GM12873 (cell line): ENCODE measurements around the gene SYTL5.

Experiments
- CTCF ChIP-seq: IDR thresholded peaks from 2 replicates; pipeline ENCODE4 v1.5.1; 2012; ENCODE audit warnings: low read depth, mild to moderate bottlenecking, moderate library complexity, low read length, control low read depth; ENCODE audit not compliant: insufficient read depth; ENCODE audit errors: missing control alignments

The SYTL5 gene

DNA sequence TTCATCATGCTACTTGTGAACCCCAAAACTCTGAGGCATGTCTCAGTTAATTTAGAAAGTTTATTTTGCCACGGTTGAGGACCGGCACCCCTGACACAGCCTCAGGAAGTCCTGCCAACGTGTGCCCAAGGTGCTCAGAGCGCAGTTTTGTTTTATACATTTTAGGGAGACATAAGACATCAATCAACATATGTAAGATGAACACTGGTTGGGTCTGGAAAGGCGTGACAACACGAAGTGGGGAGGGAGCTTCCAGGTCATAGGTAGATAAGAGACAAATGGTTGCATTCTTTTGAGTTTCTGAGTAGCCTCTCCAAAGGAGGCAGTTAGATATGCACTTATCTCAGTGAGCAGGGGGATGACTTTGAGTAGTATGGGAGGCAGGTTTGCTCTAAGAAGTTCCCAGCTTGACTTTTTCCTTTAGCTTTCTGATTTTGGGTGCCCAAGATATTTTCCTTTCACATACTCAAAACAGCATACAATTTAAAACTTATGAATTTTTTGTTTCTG, 98.9 kb downstream of the SYTL5 start:
- no peak for TF ChIP-seq CTCF

DNA sequence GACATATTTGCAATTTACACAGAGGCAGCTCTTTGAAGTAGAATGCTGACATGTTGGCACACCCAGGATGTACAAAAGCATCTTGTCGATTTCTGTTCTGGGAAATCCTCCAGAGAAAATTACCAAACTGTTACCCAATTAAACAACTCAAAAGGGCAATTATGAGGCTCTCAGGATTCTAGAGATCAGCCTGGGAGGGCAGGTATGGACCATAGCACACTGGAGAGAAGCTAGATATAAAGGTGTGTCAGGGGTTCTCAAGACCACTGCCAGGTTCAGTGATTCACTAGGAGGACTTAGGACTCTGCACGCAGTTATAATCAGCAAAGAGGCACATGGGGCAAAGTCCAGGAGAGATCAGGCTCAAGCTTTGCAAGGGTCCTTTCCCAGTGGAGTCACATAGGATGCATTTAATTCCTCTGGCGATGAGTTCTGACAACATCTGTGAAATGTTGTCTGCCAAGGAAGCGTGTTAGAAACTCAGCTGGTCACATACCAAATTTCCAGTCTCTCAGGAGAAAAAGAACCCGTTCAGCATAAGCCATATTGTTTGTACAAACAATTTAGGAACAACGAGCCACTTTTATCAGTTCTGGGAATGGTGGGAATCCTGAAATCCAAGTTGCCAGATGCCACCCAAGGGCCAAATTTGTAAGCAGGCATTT, 100.8 kb downstream of the SYTL5 start:
- TF ChIP-seq CTCF: no peak

DNA sequence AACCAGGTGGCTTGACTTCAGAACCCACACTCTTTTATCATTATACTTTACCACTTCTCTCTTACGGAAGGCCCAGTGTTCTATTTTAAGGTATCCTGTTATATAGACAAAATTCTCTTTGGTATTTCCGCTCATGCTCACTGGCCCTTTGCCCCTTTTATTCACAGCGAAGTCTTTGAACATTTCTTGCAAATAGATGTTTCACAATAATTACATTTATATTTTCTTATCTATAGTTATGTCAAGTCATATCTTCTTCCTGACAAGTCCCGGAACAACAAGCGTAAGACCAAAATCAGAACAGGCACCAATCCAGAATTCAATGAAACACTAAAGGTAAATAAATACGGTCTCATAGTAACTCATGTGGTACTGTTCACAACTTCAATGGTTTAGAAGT, 102.0 kb downstream of the SYTL5 start:
- no peak for TF ChIP-seq CTCF

DNA sequence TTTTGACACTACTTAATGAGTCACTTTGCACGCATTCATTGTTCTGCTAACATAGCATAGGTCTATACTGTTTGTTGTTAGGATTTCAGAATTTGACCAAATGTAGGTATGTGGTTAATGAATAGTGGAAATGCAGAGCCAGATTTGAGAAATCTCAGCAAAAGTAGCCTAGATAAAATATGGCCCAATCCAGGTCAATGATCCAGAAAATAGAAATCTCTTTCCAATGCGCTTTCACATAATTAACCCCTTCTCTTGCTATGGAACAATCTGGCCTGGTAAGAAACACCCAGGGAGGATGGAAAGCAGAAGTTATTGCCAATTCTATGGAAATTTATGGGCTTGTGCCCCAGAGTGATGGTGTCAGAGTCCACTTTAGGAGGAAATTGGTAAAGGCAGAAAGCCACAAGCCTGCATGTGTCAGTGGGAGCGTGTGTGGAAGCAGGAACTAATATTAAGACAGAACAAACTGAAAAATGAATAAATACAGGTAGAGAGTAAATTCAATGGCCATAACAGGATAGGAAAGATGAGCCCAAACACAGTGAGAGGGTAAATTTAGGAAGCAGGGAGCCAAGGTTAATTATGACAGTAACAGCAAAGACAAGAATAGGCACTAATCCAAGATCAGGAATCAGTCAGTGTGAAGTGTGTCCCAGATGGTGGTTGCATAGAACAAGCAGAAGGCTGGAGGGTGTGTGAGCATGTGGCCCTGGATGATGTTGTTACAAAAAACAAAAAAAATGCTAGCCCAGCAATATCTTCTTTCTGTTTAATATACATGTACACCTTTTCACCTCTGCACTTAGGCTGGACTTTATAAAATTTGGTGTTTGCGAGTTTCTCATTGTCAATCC, 102.9 kb downstream of the SYTL5 start:
- TF ChIP-seq CTCF: no peak

- TF ChIP-seq CTCF: no peak
Measured at GRCh38 chrX:38110231-38110630, 103.9 kb downstream of the SYTL5 start.

DNA sequence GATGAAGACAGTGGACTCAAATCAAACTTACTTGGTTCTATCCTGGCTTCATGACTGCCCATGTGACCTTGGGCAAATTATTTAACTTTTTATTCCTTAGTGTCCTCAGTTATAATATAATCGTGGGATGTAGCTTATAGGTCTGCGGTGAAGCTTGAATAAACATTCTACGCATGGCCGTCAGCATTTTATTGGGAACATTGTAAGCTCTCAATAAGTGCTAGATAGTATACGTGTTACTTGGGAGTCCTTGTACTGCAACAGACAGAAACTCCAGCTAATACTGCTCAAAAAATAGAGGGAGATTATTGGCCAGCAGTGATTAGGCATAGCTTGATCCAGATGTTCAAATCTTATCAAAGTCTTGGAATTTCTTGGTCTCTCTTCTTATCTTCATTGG, 104.8 kb downstream of the SYTL5 start:
- no peak for TF ChIP-seq CTCF

DNA sequence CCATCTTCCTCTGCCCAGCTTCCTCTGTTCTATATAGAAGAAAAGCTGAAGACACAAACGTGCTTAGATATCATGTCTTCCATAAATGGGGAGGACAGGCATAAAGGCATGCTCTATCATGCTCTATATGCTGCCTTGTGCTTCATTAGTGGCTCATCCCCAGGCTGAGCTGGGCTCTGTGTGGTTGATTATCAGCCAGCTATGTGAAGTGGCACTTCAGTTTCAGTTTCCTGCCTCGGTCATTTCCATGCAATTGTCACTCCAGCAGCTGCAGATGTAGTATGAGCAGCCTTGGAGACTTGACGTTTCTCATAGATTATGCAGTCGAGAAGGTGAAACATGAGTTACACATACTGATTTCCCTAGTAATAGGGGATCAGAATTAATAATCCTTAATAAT, 106.2 kb downstream of the SYTL5 start:
- TF ChIP-seq CTCF: no peak
